Glomerular visceral epithelial cell (primary cell): ENCODE data around the gene BCKDK.
A peak's percentile ranks its signal among the peaks of the same experiment; 100 is the strongest.
"Not testable (repeated sequence)": the region's sequence is repeated elsewhere in the genome, so short reads cannot be mapped to it uniquely, and the experiment has no call there.

ENCODE experiments used
- DNase-seq: peaks from one replicate; pipeline ENCODE4 v3.0.0-alpha.2; 2016; ENCODE audit errors: extremely low spot score

Gene BCKDK

GRCh38 chr16:31094424-31095120 is 13.6 kb upstream of the BCKDK start, which contains the start of gene VKORC1:
Gene VKORC1 (minus strand): TSS chr16:31094797. CDS start chr16:31094729, 68 bp downstream.
- peak; percentile 97 for DNase-seq

- no peak for DNase-seq
These were observed 8.1 kb upstream of the BCKDK start for GRCh38 chr16:31099860-31100638.

GRCh38 chr16:31100876-31101641 is 7.1 kb upstream of the BCKDK start:
- DNase-seq = not testable (repeated sequence)

- DNase-seq = peak; percentile 64
These were observed 2.4 kb upstream of the BCKDK start for GRCh38 chr16:31105677-31106213.

GRCh38 chr16:31106509-31107464 is 1.4 kb upstream of the BCKDK start:
- no peak for DNase-seq

GRCh38 chr16:31107465-31107867 is 720 bp upstream of the BCKDK start:
- no peak for DNase-seq

- DNase-seq = no peak
These were observed 790 bp downstream of the BCKDK start for GRCh38 chr16:31108794-31109558.

- DNase-seq = no peak
These were observed 1.4 kb downstream of the BCKDK start for GRCh38 chr16:31109622-31110021.

GRCh38 chr16:31110106-31111034 is 2.2 kb downstream of the BCKDK start:
- no peak for DNase-seq

GRCh38 chr16:31111881-31112466 is 3.8 kb downstream of the BCKDK start:
- no peak for DNase-seq

- no peak for DNase-seq
These were observed 4.5 kb downstream of the BCKDK start for GRCh38 chr16:31112711-31113110.

- peak; percentile 82 for DNase-seq
These were observed 5.2 kb downstream of the BCKDK start for GRCh38 chr16:31113121-31114120.

- DNase-seq = no peak
These were observed 6.3 kb downstream of the BCKDK start for GRCh38 chr16:31114468-31114867.

GRCh38 chr16:31117384-31118222 is 9.4 kb downstream of the BCKDK start, which contains the start of gene KAT8:
Gene KAT8 (plus strand): TSS chr16:31117664. CDS start chr16:31117682, 18 bp downstream.
- DNase-seq = peak; percentile 98

GRCh38 chr16:31118223-31119155 is 10.3 kb downstream of the BCKDK start:
- DNase-seq = no peak
